ENCODE measurements around the gene PTGDR2.

PTGDR2 gene

GRCh38 chr11:60869451-60869825, 13.7 kb upstream of the PTGDR2 start:
- no peak for TF ChIP-seq ZFX (IDR thresholded peaks at IDR 0.05)
- TF ChIP-seq CTCF (conservative IDR thresholded peaks at IDR 0.05): no peak

DNA sequence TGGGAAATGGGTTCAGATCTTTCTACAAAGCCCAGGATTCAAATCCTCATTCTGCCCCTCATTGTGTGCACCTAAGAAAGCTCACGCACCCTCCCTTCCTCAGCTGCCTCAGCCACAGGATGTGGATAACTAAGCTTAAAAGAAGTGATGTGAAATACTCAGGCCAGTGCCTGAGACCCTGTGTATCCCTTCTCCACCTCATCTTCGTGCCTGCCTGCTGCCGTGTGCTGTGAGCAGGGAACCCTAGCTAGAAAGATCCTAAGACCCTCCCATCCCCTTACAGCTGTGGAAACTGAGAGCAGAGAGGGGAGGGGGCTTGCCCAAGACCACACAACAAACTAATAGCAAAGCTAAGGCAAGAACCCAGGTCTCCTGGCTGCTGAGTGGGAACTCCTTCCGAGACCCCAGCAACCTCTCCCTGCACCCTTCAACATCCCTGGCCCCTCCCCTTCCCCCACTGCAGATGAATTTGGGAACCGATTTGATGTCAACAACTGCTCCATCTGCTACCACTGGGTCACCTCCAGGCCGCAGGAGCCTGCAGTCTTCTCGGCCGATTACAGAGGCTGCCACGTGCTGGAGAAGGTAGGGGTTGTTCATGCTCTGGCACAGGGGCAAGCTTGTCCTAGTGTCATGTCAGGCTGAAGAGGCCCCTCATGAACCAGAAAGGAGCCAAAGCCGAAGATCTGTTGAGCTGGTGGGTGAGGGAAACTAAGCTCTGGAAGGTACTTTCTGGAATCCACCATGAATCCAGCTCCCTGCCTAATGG, 13.1 kb upstream of the PTGDR2 start:
- TF ChIP-seq CTCF (conservative IDR thresholded peaks at IDR 0.05) (no peak), ZFX (IDR thresholded peaks at IDR 0.05) (no peak)
- peak overlapping the region; percentile 89; the same call in 1 of the 2 replicates for H3K27ac ChIP-seq

More at GRCh38 chr11:60869451-60869825, 13.7 kb upstream of the PTGDR2 start:
- no peak overlapping the region; the same call in 1 of the 2 replicates for H3K27ac ChIP-seq

DNA sequence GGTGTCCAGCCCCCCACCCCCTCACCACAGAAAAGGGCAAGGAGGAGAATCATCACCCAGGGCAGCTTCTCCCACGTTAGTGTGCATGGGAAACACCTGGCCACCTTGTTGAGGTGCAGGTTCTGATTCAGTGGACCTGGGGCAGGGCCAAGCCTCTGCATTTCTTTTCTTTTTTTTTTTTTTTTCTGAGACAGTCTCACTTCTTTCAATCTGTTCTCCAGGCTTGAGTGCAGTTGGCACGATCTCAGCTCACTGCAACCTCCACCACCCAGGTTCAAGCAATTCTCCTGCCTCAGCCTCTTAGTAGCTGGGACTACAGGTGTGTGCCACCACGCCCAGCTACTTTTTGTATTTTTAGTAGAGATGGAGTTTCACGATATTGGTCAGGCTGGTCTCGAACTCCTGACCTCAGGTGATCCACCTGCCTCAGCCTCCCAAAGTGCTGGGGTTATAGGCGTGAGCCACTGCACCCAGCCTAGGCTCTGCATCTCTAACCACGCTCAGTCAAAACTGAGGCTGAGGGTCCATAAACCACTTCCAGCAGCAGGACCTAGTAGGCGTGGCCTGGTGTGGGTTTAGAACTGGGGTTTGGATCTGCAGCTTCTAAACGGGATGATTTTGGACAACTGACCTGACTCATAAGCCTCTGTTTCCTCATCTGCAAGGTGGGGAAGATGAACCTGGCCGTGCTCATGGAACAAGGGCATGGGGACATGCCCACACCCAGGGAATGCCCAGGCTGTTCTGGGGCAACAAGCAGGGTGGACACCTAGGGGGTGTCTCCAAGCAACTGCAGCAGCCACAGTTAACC, 12.3 kb upstream of the PTGDR2 start:
- TF ChIP-seq ZFX (IDR thresholded peaks at IDR 0.05): no peak
- TF ChIP-seq CTCF (conservative IDR thresholded peaks at IDR 0.05): no peak
- peak overlapping the region; percentile 89 for H3K27ac ChIP-seq

- no peak for TF ChIP-seq CTCF (conservative IDR thresholded peaks at IDR 0.05)
- TF ChIP-seq ZFX (IDR thresholded peaks at IDR 0.05): peak; percentile 14; the same call in 1 of the 2 replicates
- peak within 1 kb of the TSS; percentile 89 for H3K27ac ChIP-seq
These were observed 11.4 kb upstream of the PTGDR2 start, which contains the start of gene ZP1 for GRCh38 chr11:60866911-60867870. Gene ZP1 (plus strand): TSS chr11:60867542. CDS start chr11:60867562, 20 bp downstream.

DNA sequence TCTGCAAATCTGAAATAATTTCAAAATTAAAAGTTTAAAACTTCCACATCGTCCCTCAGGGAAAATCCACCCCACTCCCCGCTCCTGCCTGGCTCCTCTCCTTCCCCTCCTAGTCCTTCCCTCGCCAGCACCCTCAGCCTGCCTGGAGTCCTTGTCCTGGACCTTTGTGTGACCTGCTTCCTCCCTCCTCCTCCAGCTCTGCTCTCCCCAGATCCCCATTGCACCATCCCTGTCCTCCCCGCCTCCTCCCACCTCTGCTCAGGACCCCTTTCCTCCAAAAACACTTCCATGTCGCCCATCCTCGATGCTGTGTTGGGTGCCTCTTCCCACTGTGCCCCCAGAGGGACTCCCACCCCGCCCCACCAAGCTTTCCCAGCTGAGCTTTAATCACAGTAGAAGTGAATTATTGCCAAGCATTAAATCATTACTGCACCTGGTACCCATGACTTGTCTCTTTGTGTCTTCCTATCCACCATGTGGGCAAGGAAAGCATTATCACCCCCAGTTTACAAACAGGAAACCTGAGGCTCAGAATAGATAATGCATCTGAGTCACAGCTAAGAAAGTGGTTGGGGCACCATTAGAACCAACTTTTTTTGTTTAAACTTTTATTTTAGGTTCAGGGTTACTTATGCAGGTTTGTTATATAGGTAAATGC, 9.2 kb upstream of the PTGDR2 start:
- H3K27ac ChIP-seq: no peak overlapping the region
- TF ChIP-seq CTCF (conservative IDR thresholded peaks at IDR 0.05) (no peak), ZFX (IDR thresholded peaks at IDR 0.05) (no peak)

Data from C4-2B (cell line).